ENCODE measurements around the gene FLVCR1.
"Not testable (repeated sequence)": the region's sequence is repeated elsewhere in the genome, so short reads cannot be mapped to it uniquely, and the experiment has no call there.

The FLVCR1 gene

GRCh38 chr1:212860713-212861581, 2.9 kb downstream of the FLVCR1 start:
- no peak for DNase-seq

GRCh38 chr1:212862111-212862690, 4.1 kb downstream of the FLVCR1 start:
- no peak for DNase-seq

GRCh38 chr1:212863345-212863744, 5.3 kb downstream of the FLVCR1 start:
- not testable (repeated sequence) for DNase-seq

GRCh38 chr1:212864201-212864600, 6.1 kb downstream of the FLVCR1 start:
- DNase-seq = no peak

- DNase-seq = no peak
These were observed 9.1 kb downstream of the FLVCR1 start for GRCh38 chr1:212867192-212867591.

GRCh38 chr1:212871976-212872375, 13.9 kb downstream of the FLVCR1 start:
- DNase-seq = no peak

GRCh38 chr1:212873518-212873917, 15.4 kb downstream of the FLVCR1 start:
- DNase-seq = no peak

GRCh38 chr1:212878418-212878817, 20.3 kb downstream of the FLVCR1 start:
- no peak for DNase-seq

- DNase-seq = no peak
These were observed 22.0 kb downstream of the FLVCR1 start for GRCh38 chr1:212879947-212880690.

GRCh38 chr1:212884592-212884991, 26.5 kb downstream of the FLVCR1 start:
- no peak for DNase-seq

GRCh38 chr1:212892108-212892507, 34.0 kb downstream of the FLVCR1 start:
- no peak for DNase-seq

GRCh38 chr1:212899845-212900244, 41.8 kb downstream of the FLVCR1 start:
- DNase-seq = no peak

- no peak for DNase-seq
These were observed 43.2 kb downstream of the FLVCR1 start for GRCh38 chr1:212901290-212901689.

- DNase-seq = no peak
These were observed 44.0 kb downstream of the FLVCR1 start for GRCh38 chr1:212902054-212902453.

- DNase-seq = no peak
These were observed 45.6 kb downstream of the FLVCR1 start for GRCh38 chr1:212903664-212904063.

GRCh38 chr1:212908071-212908470, 50.0 kb downstream of the FLVCR1 start:
- DNase-seq = not testable (repeated sequence)

- no peak for DNase-seq
These were observed 50.9 kb downstream of the FLVCR1 start for GRCh38 chr1:212908971-212909370.

GRCh38 chr1:212909652-212910063, 51.6 kb downstream of the FLVCR1 start:
- DNase-seq = no peak

GRCh38 chr1:212910213-212910612, 52.1 kb downstream of the FLVCR1 start:
- not testable (repeated sequence) for DNase-seq

- not testable (repeated sequence) for DNase-seq
These were observed 55.6 kb downstream of the FLVCR1 start for GRCh38 chr1:212913638-212914037.

GRCh38 chr1:212914110-212914509, 56.0 kb downstream of the FLVCR1 start:
- not testable (repeated sequence) for DNase-seq

- no peak for DNase-seq
These were observed 56.7 kb downstream of the FLVCR1 start for GRCh38 chr1:212914789-212915188.

- peak in 1 of 2 experiments; percentile 5 for DNase-seq
These were observed 57.4 kb downstream of the FLVCR1 start for GRCh38 chr1:212915245-212916091.
